Measurements from ENCODE around the gene ADARB1.
"Not testable (repeated sequence)": the region's sequence is repeated elsewhere in the genome, so short reads cannot be mapped to it uniquely, and the experiment has no call there.

The ADARB1 gene

DNA sequence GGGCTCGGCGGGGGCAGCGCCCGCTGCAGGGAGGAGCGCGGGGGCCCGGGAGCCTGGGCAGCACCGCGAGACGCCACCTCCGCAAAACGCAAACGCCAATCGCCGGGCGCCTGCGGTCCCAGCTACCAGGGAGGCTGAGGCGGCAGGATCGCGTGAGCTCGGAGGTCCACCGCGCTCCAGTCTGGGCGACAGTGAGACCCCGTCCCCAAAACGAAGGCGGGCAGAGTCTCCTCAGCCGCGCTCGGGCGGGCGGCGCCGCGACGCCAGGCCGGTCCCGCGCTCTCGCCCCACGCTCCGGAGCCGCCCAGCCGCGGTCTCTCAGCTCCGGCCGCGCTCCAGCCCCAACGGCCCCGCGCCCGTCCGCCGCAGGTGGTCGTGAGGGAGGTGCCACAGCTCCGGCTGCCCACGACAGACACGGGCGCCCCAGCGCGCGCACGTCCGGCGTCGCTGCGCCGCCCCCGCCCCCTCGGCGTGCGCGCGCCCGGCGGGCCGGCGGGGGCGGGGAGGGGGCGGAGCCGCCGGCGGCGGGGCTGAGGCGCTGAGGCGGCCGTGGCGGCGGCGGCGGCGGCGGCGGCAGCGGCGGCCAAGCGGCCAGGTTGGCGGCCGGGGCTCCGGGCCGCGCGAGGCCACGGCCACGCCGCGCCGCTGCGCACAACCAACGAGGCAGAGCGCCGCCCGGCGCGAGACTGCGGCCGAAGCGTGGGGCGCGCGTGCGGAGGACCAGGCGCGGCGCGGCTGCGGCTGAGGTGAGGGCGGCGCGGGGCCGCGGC is at the start of gene ADARB1:
ADARB1 (plus strand) TSS at position 533 of the 770 bp plus-strand sequence. CDS start 97,077 bp downstream, outside the sequence.
- in situ Hi-C loops (cut with MboI; ENCODE audit: low sequenced_read_pairs, unreplicated experiment) = no loop called here
- TF ChIP-seq, protein P1, sequence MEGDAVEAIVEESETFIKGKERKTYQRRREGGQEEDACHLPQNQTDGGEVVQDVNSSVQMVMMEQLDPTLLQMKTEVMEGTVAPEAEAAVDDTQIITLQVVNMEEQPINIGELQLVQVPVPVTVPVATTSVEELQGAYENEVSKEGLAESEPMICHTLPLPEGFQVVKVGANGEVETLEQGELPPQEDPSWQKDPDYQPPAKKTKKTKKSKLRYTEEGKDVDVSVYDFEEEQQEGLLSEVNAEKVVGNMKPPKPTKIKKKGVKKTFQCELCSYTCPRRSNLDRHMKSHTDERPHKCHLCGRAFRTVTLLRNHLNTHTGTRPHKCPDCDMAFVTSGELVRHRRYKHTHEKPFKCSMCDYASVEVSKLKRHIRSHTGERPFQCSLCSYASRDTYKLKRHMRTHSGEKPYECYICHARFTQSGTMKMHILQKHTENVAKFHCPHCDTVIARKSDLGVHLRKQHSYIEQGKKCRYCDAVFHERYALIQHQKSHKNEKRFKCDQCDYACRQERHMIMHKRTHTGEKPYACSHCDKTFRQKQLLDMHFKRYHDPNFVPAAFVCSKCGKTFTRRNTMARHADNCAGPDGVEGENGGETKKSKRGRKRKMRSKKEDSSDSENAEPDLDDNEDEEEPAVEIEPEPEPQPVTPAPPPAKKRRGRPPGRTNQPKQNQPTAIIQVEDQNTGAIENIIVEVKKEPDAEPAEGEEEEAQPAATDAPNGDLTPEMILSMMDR (IDR thresholded peaks at IDR 0.05; ENCODE audit: borderline replicate concordance, control extremely low read depth, extremely low read depth, insufficient read depth, missing control alignments) = no peak
- DNase-seq (ENCODE audit: low spot score) = peak; percentile 95

DNA sequence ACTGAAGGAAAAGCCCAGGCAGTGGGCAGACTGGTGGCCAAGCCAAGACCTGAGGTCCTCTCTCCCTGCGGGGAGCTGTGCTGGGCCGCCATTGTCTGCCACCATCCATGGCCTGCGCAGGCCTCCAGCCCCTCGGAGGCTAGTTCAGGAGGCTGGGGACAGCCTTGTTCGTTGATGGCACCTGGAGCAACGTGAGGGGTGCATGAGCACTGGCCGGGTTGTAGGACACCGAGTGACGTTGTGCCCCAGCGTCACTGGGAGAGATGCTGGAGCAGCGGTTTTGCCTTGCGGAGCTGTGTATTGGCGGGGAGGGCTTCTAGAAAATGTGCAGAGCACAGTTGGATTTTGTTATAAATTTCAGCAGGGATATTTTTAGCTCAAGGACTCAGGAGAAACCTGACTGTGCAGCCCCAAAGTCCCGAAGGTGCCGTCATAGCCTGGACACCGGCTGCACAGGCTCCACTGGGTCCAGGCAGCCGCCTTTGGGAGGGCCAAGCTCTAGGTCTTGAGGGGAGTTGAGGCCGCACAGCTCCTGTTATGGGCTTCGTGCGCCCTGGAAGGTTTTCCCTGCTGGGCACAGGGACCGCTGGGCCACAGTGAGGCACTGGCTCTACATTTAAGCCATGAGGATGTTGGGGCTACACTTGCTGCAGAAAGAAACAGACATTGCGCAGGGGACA is 48.2 kb upstream of the ADARB1 start:
- DNase-seq (ENCODE audit: low spot score) = no peak
- TF ChIP-seq, protein P1 (IDR thresholded peaks at IDR 0.05; ENCODE audit: borderline replicate concordance, control extremely low read depth, extremely low read depth, insufficient read depth, missing control alignments) = no peak
- in situ Hi-C loops (cut with MboI; ENCODE audit: low sequenced_read_pairs, unreplicated experiment) = no loop called here

GRCh38 chr21:45026826-45027225 is 47.6 kb upstream of the ADARB1 start:
- DNase-seq (ENCODE audit: low spot score) = no peak
- in situ Hi-C loops (cut with MboI; ENCODE audit: low sequenced_read_pairs, unreplicated experiment) = no loop called here
- TF ChIP-seq, protein P1 (IDR thresholded peaks at IDR 0.05; ENCODE audit: borderline replicate concordance, control extremely low read depth, extremely low read depth, insufficient read depth, missing control alignments) = no peak

DNA sequence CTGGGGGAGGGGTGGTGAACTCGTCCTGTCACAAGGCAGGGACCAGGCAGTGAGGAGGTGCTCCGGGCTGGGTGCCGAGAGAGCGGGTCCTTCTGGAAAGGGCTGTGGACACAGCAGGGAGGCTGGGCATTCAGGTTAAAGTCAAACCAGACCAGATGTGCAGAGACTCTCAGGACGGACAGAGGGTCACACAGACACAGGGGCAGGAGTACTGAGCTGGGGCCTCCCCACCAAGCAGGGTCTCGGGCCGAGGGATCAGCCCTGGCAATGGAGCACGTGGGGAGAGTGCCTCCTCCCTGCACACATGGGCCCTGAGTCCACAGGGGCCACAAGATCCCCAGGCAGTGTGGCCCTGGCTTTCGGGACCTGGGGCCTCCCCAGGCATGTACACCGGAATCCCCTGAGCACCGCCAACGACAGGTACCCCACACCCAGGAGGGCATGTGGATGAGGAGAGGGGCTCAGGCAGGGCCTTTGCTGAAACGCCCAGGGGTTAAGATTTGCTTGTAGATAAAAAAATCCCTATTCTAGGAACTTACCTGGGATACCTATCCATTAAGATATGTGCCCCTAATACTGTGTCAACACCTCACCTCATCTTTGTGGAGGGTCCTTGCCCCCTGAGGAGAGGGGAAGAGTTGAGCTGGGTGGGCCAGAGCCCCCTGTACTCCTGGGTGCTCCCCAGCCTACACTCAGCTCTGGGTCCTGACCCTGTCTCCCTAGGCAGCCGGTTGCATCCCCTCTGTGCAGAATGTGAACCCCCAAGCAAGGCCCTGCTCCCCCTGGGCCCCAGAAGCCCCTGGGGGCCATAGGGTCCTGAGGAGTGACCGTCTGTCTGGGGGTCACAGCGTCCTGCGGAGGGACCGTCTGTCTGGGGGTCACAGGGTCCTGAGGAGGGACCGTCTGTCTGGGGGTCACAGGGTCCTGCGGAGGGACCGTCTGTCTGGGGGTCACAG is 46.9 kb upstream of the ADARB1 start:
- no peak for DNase-seq (ENCODE audit: low spot score)
- in situ Hi-C loops (cut with MboI; ENCODE audit: low sequenced_read_pairs, unreplicated experiment) = no loop called here
- TF ChIP-seq, protein P1 (IDR thresholded peaks at IDR 0.05; ENCODE audit: borderline replicate concordance, control extremely low read depth, extremely low read depth, insufficient read depth, missing control alignments) = no peak

GRCh38 chr21:45028645-45029044 is 45.7 kb upstream of the ADARB1 start:
- DNase-seq (ENCODE audit: low spot score); in situ Hi-C loops (cut with MboI; ENCODE audit: low sequenced_read_pairs, unreplicated experiment): not testable (repeated sequence)

- TF ChIP-seq, protein P1 (IDR thresholded peaks at IDR 0.05; ENCODE audit: borderline replicate concordance, control extremely low read depth, extremely low read depth, insufficient read depth, missing control alignments) = no peak
- no peak for DNase-seq (ENCODE audit: low spot score)
- in situ Hi-C loops (cut with MboI; ENCODE audit: low sequenced_read_pairs, unreplicated experiment) = no loop called here
These were observed 45.0 kb upstream of the ADARB1 start for GRCh38 chr21:45029298-45029947.
